HepG2 (cell line): ENCODE results near the gene TMEM187.

Source experiments
- ARNT ChIP-seq: fragments of 450-650 bp; IDR thresholded peaks from 2 replicates; pipeline ENCODE4 v1.6.1; 2017
- PCBP2 ChIP-seq: fragments of 200-400 bp; formaldehyde crosslinking; optimal IDR thresholded peaks from 2 replicates; pipeline ENCODE3; 2018; ENCODE audit warnings: low read length, low read depth; ENCODE audit not compliant: poor library complexity, severe bottlenecking
- POLR2AphosphoS5 ChIP-seq: IDR thresholded peaks from 2 replicates; pipeline ENCODE4 v1.6.1; 2012; ENCODE audit warnings: low read depth, low read length

DNA sequence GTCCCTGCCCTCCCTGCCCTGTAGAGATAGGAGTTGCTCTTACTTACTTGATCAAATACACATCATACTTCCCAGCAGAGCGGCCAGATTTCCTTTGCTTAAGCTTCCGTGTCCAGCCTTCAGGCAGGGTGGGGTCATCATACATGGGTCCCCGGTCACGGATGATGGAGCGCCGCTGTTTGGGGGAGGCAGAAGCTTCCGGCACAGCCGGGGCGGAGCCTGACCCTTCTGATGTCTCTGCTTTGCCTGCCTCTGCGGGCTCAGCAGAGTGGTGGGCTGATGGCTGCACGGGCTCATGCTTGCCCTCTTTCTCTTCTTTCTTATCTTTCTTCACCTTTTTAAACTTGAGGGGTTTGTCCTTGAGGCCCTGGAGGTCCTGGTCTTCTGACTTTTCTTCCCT lies 59.6 kb downstream of the TMEM187 start:
- TF ChIP-seq ARNT = no peak
- TF ChIP-seq POLR2AphosphoS5 = no peak
- TF ChIP-seq PCBP2 = no peak
